HG02884 (cell line): ENCODE measurements around the gene KSR1.
"Not testable (repeated sequence)": the region's sequence is repeated elsewhere in the genome, so short reads cannot be mapped to it uniquely, and the experiment has no call there.

Source experiments
- ATAC-seq: cut with Tn5 transposase; IDR thresholded peaks from one replicate; pipeline ENCODE4 v1.9.1; 2021; ENCODE audit warnings: mild to moderate bottlenecking, moderate library complexity; ENCODE audit not compliant: unreplicated experiment

The KSR1 gene

GRCh38 chr17:27452828-27453227 is 3.4 kb upstream of the KSR1 start:
- ATAC-seq = no peak

- ATAC-seq = no peak
Measured at GRCh38 chr17:27453471-27453870, 2.8 kb upstream of the KSR1 start.

- no peak for ATAC-seq
Measured at GRCh38 chr17:27454089-27454488, 2.2 kb upstream of the KSR1 start.

- no peak for ATAC-seq
Measured at GRCh38 chr17:27455236-27455913, 873 bp upstream of the KSR1 start.

- no peak for ATAC-seq
Measured at GRCh38 chr17:27456681-27457359, 572 bp downstream of the KSR1 start.

GRCh38 chr17:27457360-27457715 is 1.1 kb downstream of the KSR1 start:
- no peak for ATAC-seq

- ATAC-seq = no peak
Measured at GRCh38 chr17:27457731-27458523, 1.7 kb downstream of the KSR1 start.

GRCh38 chr17:27458524-27458908 is 2.3 kb downstream of the KSR1 start:
- ATAC-seq = no peak

GRCh38 chr17:27459433-27459832 is 3.2 kb downstream of the KSR1 start:
- ATAC-seq = no peak

- ATAC-seq = no peak
Measured at GRCh38 chr17:27460196-27460725, 4.0 kb downstream of the KSR1 start.

GRCh38 chr17:27461192-27461859 is 5.1 kb downstream of the KSR1 start:
- no peak for ATAC-seq

GRCh38 chr17:27462149-27462548 is 5.9 kb downstream of the KSR1 start:
- ATAC-seq = no peak

GRCh38 chr17:27462714-27463113 is 6.5 kb downstream of the KSR1 start:
- ATAC-seq = no peak

- ATAC-seq = no peak
Measured at GRCh38 chr17:27463235-27463677, 7.0 kb downstream of the KSR1 start.

GRCh38 chr17:27464019-27464418 is 7.8 kb downstream of the KSR1 start:
- not testable (repeated sequence) for ATAC-seq

GRCh38 chr17:27464431-27464830 is 8.2 kb downstream of the KSR1 start:
- ATAC-seq = no peak

- ATAC-seq = not testable (repeated sequence)
Measured at GRCh38 chr17:27465875-27466274, 9.6 kb downstream of the KSR1 start.

GRCh38 chr17:27466376-27466742 is 10.1 kb downstream of the KSR1 start:
- ATAC-seq = peak; percentile 28

- ATAC-seq = peak; percentile 68
Measured at GRCh38 chr17:27466743-27467375, 10.6 kb downstream of the KSR1 start.

GRCh38 chr17:27469256-27469655 is 13.0 kb downstream of the KSR1 start:
- no peak for ATAC-seq
